Measurements from ENCODE around the gene KLKB1.

KLKB1 gene

DNA sequence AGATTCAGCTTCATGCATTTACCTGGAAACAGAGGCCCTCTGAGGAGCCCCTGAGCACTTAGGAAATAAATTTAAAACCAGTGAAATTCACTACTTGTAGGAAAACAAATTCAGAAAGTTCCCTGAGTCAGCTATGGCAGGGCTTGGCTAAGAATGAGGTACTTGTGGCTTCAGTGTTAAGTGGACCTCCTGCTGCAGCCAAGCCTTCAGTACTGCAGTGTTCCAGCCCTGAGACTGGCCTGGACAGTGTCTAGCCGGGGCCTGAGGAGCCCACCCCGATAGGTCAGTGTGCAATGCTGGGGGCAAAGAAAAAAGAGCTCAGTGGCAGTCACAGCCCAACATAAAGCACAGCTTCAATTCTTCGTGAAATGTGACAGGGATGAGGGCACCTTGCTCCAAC, 80.6 kb downstream of the KLKB1 start:
- no peak for DNase-seq (ENCODE audit: low read depth in 2 of 2)

Data from fibroblast of skin of left biceps (primary cell).